Endodermal cell (in vitro differentiated cells): ENCODE measurements around the gene LBH. TPM values are rescaled to one million over a fixed set of nuclear protein-coding genes. Genes with fewer than 3 reads are reported as not detected.

Source experiments
- DNase-seq: peaks from one replicate; pipeline ENCODE4 v3.0.0-alpha.2; 2017
- H3K27ac ChIP-seq: 2 replicates; pipeline ENCODE4 v1.5.1; 2013; ENCODE audit warnings: mild to moderate bottlenecking, low read depth, low read length, moderate library complexity
- H3K27me3 ChIP-seq: 2 replicates; pipeline ENCODE4 v1.6.1; 2013; ENCODE audit warnings: mild to moderate bottlenecking, low read length, moderate library complexity; ENCODE audit not compliant: insufficient read depth, control insufficient read depth, poor library complexity, severe bottlenecking
- H3K36me3 ChIP-seq: 2 replicates; pipeline ENCODE4 v1.7.0; 2013; ENCODE audit warnings: mild to moderate bottlenecking, low read length, moderate library complexity; ENCODE audit not compliant: control insufficient read depth, insufficient read depth
- H3K4me1 ChIP-seq: one replicate; pipeline ENCODE4 v1.7.0; 2013; ENCODE audit warnings: low read length; ENCODE audit not compliant: control insufficient read depth, insufficient read depth
- H3K4me3 ChIP-seq: 2 replicates; pipeline ENCODE4 v1.5.1; 2013; ENCODE audit warnings: mild to moderate bottlenecking, low read length, moderate library complexity
- H3K9ac ChIP-seq: 2 replicates; pipeline ENCODE4 v1.6.1; 2013; ENCODE audit warnings: mild to moderate bottlenecking, low read length, moderate library complexity; ENCODE audit not compliant: poor library complexity, severe bottlenecking; ENCODE audit errors: extremely low read depth
- H3K9me3 ChIP-seq: 2 replicates; pipeline ENCODE4 v1.6.1; 2013; ENCODE audit warnings: mild to moderate bottlenecking, low read length, moderate library complexity; ENCODE audit not compliant: control insufficient read depth
- H3K27ac Mint-ChIP-seq: 2 replicates; pipeline ENCODE4 v1.8.0; 2020; ENCODE audit warnings: mixed read lengths
- H3K27me3 Mint-ChIP-seq: 2 replicates; pipeline ENCODE4 v1.8.0; 2021; ENCODE audit warnings: mild to moderate bottlenecking, mixed read lengths; ENCODE audit not compliant: insufficient read depth
- H3K36me3 Mint-ChIP-seq: 2 replicates; pipeline ENCODE4 v1.8.0; 2020; ENCODE audit warnings: low read depth, mixed read lengths
- H3K4me1 Mint-ChIP-seq: 2 replicates; pipeline ENCODE4 v1.8.0; 2020; ENCODE audit warnings: mixed read lengths
- H3K4me3 Mint-ChIP-seq: 2 replicates; pipeline ENCODE4 v1.8.0; 2020; ENCODE audit warnings: mild to moderate bottlenecking, moderate library complexity, mixed read lengths
- H3K9me3 Mint-ChIP-seq: 2 replicates; pipeline ENCODE4 v1.8.0; 2020; ENCODE audit warnings: mild to moderate bottlenecking, mixed read lengths
- CTCF ChIP-seq: fragments of 200-600 bp; sonication (generic); conservative IDR thresholded peaks from 2 replicates; pipeline ENCODE4 v1.5.0; 2021; ENCODE audit warnings: antibody characterized with exemption, mild to moderate bottlenecking
- WGBS, 2 experiments: methylation state at CpG; one replicate each; pipeline versions ENCODE4 v1.1.5 to v1.1.7; 2013; ENCODE audit warnings: missing lambda C conversion rate in 2 of 2, mixed read lengths in 1 of 2; ENCODE audit not compliant: insufficient coverage in 1 of 2, insufficient read length in 1 of 2; 5-methylcytosine and 5-hydroxymethylcytosine counted together
- total RNA-seq, 2 donors: library from RNA; stranded (reverse); fragmentation: NEBNext Ultra II Directional in 1 of 2; extraction: Animal tissue kit (Norgen Biotek cat#: 25700) in 1 of 2; gene quantifications; 2 replicates in 1 of 2; 3 replicates in 1 of 2; pipeline ENCODE4 v1.2.1, GENCODE V29; 2021

Gene LBH
- total RNA-seq, 2 donors from 2014 or later: 48.0 to 50.0 TPM

GRCh38 chr2:30191819-30192271, 39.5 kb upstream of the LBH start:
- Histone ChIP-seq H3K27me3 (peaks cover 27% of the 10 kb centered on the region), H3K36me3 (no peaks in the 10 kb centered on the region), H3K4me1 (peaks cover 5% of the 10 kb centered on the region), H3K27ac (no peak overlapping the region), H3K9ac (no peak overlapping the region), H3K4me3 (no peak overlapping the region), H3K9me3 (no peaks in the 10 kb centered on the region)
- H3K27ac Mint-ChIP-seq: no peak overlapping the region
- no peak overlapping the region for H3K4me3 Mint-ChIP-seq
- peak; percentile 72 for DNase-seq
- WGBS, 2 experiments: 46 to 70% methylated on average over 6 to 7 of the region's 7 CpGs
- H3K9me3 Mint-ChIP-seq: peaks cover 3% of the 10 kb centered on the region
- H3K4me1 Mint-ChIP-seq: peaks cover 13% of the 10 kb centered on the region
- peaks cover 41% of the 10 kb centered on the region for H3K27me3 Mint-ChIP-seq
- no peak for TF ChIP-seq CTCF
- no peaks in the 10 kb centered on the region for H3K36me3 Mint-ChIP-seq

GRCh38 chr2:30192314-30192713, 39.0 kb upstream of the LBH start:
- no peaks in the 10 kb centered on the region for H3K36me3 Mint-ChIP-seq
- DNase-seq: no peak
- H3K9me3 ChIP-seq: no peaks in the 10 kb centered on the region
- no peak for TF ChIP-seq CTCF
- H3K27ac ChIP-seq: no peak overlapping the region
- H3K36me3 ChIP-seq: no peaks in the 10 kb centered on the region
- no peak overlapping the region for H3K27ac Mint-ChIP-seq
- H3K4me3 ChIP-seq: no peak overlapping the region
- 93 to 100% methylated on average over 2 to 4 of the region's 4 CpGs for WGBS, 2 experiments
- H3K4me1 ChIP-seq: peaks cover 5% of the 10 kb centered on the region
- no peak overlapping the region for H3K4me3 Mint-ChIP-seq
- H3K9me3 Mint-ChIP-seq: peaks cover 3% of the 10 kb centered on the region
- H3K27me3 Mint-ChIP-seq: peaks cover 41% of the 10 kb centered on the region
- H3K9ac ChIP-seq: no peak overlapping the region
- H3K27me3 ChIP-seq: peaks cover 27% of the 10 kb centered on the region
- H3K4me1 Mint-ChIP-seq: peaks cover 13% of the 10 kb centered on the region

GRCh38 chr2:30193104-30193681, 38.1 kb upstream of the LBH start:
- Histone ChIP-seq H3K9ac (no peak overlapping the region), H3K36me3 (no peaks in the 10 kb centered on the region), H3K27ac (no peak overlapping the region), H3K4me3 (no peak overlapping the region), H3K9me3 (no peaks in the 10 kb centered on the region), H3K4me1 (peaks cover 5% of the 10 kb centered on the region), H3K27me3 (peaks cover 27% of the 10 kb centered on the region)
- TF ChIP-seq CTCF: no peak
- peaks cover 13% of the 10 kb centered on the region for H3K4me1 Mint-ChIP-seq
- WGBS, 2 experiments: 89 to 90% methylated on average over 6 to 13 of the region's 13 CpGs
- H3K9me3 Mint-ChIP-seq: peaks cover 3% of the 10 kb centered on the region
- H3K27me3 Mint-ChIP-seq: peaks cover 47% of the 10 kb centered on the region
- no peaks in the 10 kb centered on the region for H3K36me3 Mint-ChIP-seq
- no peak overlapping the region for H3K27ac Mint-ChIP-seq
- DNase-seq: no peak
- H3K4me3 Mint-ChIP-seq: no peak overlapping the region
